Measurements from ENCODE around the gene NCR2.

- TF ChIP-seq CTCF (IDR thresholded peaks at IDR 0.05; ENCODE audit: low read length) (no peak), EZH2 (IDR thresholded peaks at IDR 0.05; ENCODE audit: borderline replicate concordance, low read length) (no peak)
These were observed 14.2 kb upstream of the NCR2 start for GRCh38 chr6:41321183-41321582.
